ENCODE measurements around the gene GNS. TPM values are rescaled to one million over a fixed set of nuclear protein-coding genes. Genes with fewer than 3 reads are reported as not detected.

The GNS gene
- total and polyA plus RNA-seq, 2 donors (not counting 3 experiments of a cell fraction or from before 2014, with no cell fraction given), result 107 to 142 TPM

- peaks cover 61% of the 10 kb centered on the region for H3K4me1 ChIP-seq (ENCODE audit: control insufficient read depth, extremely low read depth, insufficient read depth, low read length)
- H3K9me1 ChIP-seq (replicated peaks; ENCODE audit: control insufficient read depth, extremely low read depth, insufficient read depth, low read length), result no peaks in the 10 kb centered on the region
- intact Hi-C loops (cut with micrococcal nuclease), result loop anchor here (1.0 kb wide), 2 partner anchors 8 to 69 kb away; partner anchors contain the start of gene RASSF3
- peak overlapping the region; percentile 76 for H3K4me2 ChIP-seq (ENCODE audit: insufficient read depth, low read length)
- no peaks in the 10 kb centered on the region for H3K36me3 ChIP-seq (ENCODE audit: control insufficient read depth in 2 of 2, extremely low read depth in 1 of 2, insufficient read depth in 2 of 2, low read length in 2 of 2)
- DNase-seq (ENCODE audit: low read depth, low spot score) (peak; percentile 92), FAIRE-seq (peak; percentile 86)
- H3K9me3 ChIP-seq (replicated peaks; ENCODE audit: control insufficient read depth, insufficient read depth, low read length), result no peaks in the 10 kb centered on the region
- TF ChIP-seq EZH2 (IDR thresholded peaks at IDR 0.05; ENCODE audit: borderline replicate concordance, low read depth, low read length, severe bottlenecking) (no peak), FOS (IDR thresholded peaks at IDR 0.05; ENCODE audit: borderline replicate concordance, insufficient read depth, low read length) (peak; percentile 56), GATA2 (IDR thresholded peaks at IDR 0.05; ENCODE audit: insufficient read depth, insufficient read length, low read depth, low read length) (peak; percentile 46), MAX (IDR thresholded peaks at IDR 0.05; ENCODE audit: insufficient read depth, insufficient read length) (no peak), JUN (IDR thresholded peaks at IDR 0.05; ENCODE audit: borderline replicate concordance, insufficient read depth, insufficient read length, low read depth) (peak; percentile 32), POLR2AphosphoS5 (IDR thresholded peaks at IDR 0.05; ENCODE audit: insufficient read depth, low read depth, low read length) (peak; percentile 89), CTCF (IDR thresholded peaks at IDR 0.05; ENCODE audit: extremely low read depth in 1 of 2, insufficient read depth in 1 of 2, low read depth in 1 of 2, low read length in 2 of 2) (no peak), POLR2A (IDR thresholded peaks at IDR 0.05; ENCODE audit: low read depth, low read length) (peak; percentile 45), MYC (IDR thresholded peaks at IDR 0.05; ENCODE audit: low read depth, low read length) (no peak)
- H3K9ac ChIP-seq (replicated peaks; ENCODE audit: extremely low read depth, insufficient read depth, low read length), result peak overlapping the region; percentile 83
- no peak overlapping the region for H2AFZ ChIP-seq (ENCODE audit: low read depth, low read length)
- BruUV-seq (replicated peaks), result TSS peak; percentile 70
- H4K20me1 ChIP-seq (replicated peaks; ENCODE audit: control insufficient read depth, extremely low read depth, insufficient read depth, low read length), result no peaks in the 10 kb centered on the region
- H3K79me2 ChIP-seq (ENCODE audit: control insufficient read depth, insufficient read depth, low read length), result peaks cover 77% of the 10 kb centered on the region
- ChIA-PET CTCF (interaction anchor here (0.8 to 1.6 kb wide), 9 partner anchors 10 to 130 kb away, joined by 3 to 7 read pairs (median 4); no protein-coding TSS in a partner anchor), POLR2A (no interaction called here)
- H3K27me3 ChIP-seq (ENCODE audit: control insufficient read depth in 2 of 2, insufficient read depth in 2 of 2, low read length in 2 of 2), result no peaks in the 10 kb centered on the region
- H3K27ac ChIP-seq (ENCODE audit: insufficient read depth, low read depth, low read length), result peak overlapping the region; percentile 93
- dilution Hi-C loops (cut with MboI; ENCODE audit: extremely low pct_ligation_motif_present, low sequenced_read_pairs), result no loop called here
- peak overlapping the region in 2 of 3 experiments; percentile 6 to 13 for H3K4me3 ChIP-seq (replicated peaks in 1 of 3; ENCODE audit: insufficient read depth in 1 of 3, low read depth in 1 of 3, low read length in 3 of 3)
Measured at GRCh38 chr12:64679487-64680001, 79.7 kb downstream of the GNS start.

Data from endothelial cell of umbilical vein (primary cell).